RPMI8226 (cell line): ENCODE measurements around the gene HOXC12.

Source experiments
- DNase-seq: peaks from one replicate; pipeline ENCODE4 v3.0.0-alpha.2; 2015

HOXC12 gene

GRCh38 chr12:53956914-53957536, 2.3 kb downstream of the HOXC12 start:
- no peak for DNase-seq

GRCh38 chr12:53958128-53958527, 3.4 kb downstream of the HOXC12 start:
- DNase-seq: no peak

- no peak for DNase-seq
Measured at GRCh38 chr12:53959314-53959713, 4.6 kb downstream of the HOXC12 start.

- DNase-seq: no peak
Measured at GRCh38 chr12:53960187-53961024, 5.7 kb downstream of the HOXC12 start.

- DNase-seq: no peak
Measured at GRCh38 chr12:53961025-53961761, 6.5 kb downstream of the HOXC12 start.

- no peak for DNase-seq
Measured at GRCh38 chr12:53963005-53963404, 8.3 kb downstream of the HOXC12 start.

GRCh38 chr12:53963434-53964314, 9.0 kb downstream of the HOXC12 start:
- DNase-seq: no peak

- no peak for DNase-seq
Measured at GRCh38 chr12:53964315-53964713, 9.6 kb downstream of the HOXC12 start.

GRCh38 chr12:53965281-53966084, 10.8 kb downstream of the HOXC12 start:
- DNase-seq: no peak

GRCh38 chr12:53966085-53966384, 11.3 kb downstream of the HOXC12 start:
- no peak for DNase-seq

GRCh38 chr12:53966385-53967133, 11.9 kb downstream of the HOXC12 start:
- DNase-seq: no peak

GRCh38 chr12:53967421-53967925, 12.8 kb downstream of the HOXC12 start:
- DNase-seq: no peak

- DNase-seq: no peak
Measured at GRCh38 chr12:53968214-53969127, 13.8 kb downstream of the HOXC12 start.

GRCh38 chr12:53969588-53970259, 15.0 kb downstream of the HOXC12 start:
- no peak for DNase-seq

- no peak for DNase-seq
Measured at GRCh38 chr12:53970451-53970850, 15.7 kb downstream of the HOXC12 start.

GRCh38 chr12:53971129-53971528, 16.4 kb downstream of the HOXC12 start:
- no peak for DNase-seq

- DNase-seq: no peak
Measured at GRCh38 chr12:53971686-53972085, 17.0 kb downstream of the HOXC12 start.

- DNase-seq: no peak
Measured at GRCh38 chr12:53972152-53972702, 17.5 kb downstream of the HOXC12 start.

- DNase-seq: no peak
Measured at GRCh38 chr12:53972722-53973235, 18.1 kb downstream of the HOXC12 start, which contains the start of gene HOXC11. HOXC11 (plus strand) TSS chr12:53973126; CDS start chr12:53973242, 116 bp downstream.
